HL-60 (cell line): ENCODE measurements around the gene TSPEAR.

Experiments
- DNase-seq, 2 experiments: peaks; one replicate each; pipeline ENCODE4 v3.0.0-alpha.2; 2010 to 2020; ENCODE audit warnings: low read depth in 1 of 2, low spot score in 1 of 2
- H3K27ac ChIP-seq: fragments of 250-450 bp; sonication (Bioruptor Pico); replicated peaks from 2 replicates; pipeline ENCODE4 v1.5.1; 2020; ENCODE audit warnings: mild to moderate bottlenecking, moderate library complexity
- H3K27me3 ChIP-seq: fragments of 250-450 bp; sonication (Bioruptor Pico); 2 replicates; pipeline ENCODE4 v1.5.1; 2021; ENCODE audit warnings: mild to moderate bottlenecking, moderate library complexity; ENCODE audit not compliant: insufficient read depth, poor library complexity, severe bottlenecking
- H3K4me3 ChIP-seq: replicated peaks from 2 replicates; pipeline ENCODE4 v1.5.1; 2011; ENCODE audit warnings: mild to moderate bottlenecking, control low read depth, low read length; ENCODE audit not compliant: insufficient read depth
- GABPA ChIP-seq: IDR thresholded peaks from 2 replicates; pipeline ENCODE4 v1.6.1; 2012; ENCODE audit warnings: low read depth
- POLR2AphosphoS5 ChIP-seq: IDR thresholded peaks from 2 replicates; pipeline ENCODE4 v1.6.1; 2012; ENCODE audit warnings: low read depth
- SPI1 ChIP-seq: IDR thresholded peaks from 2 replicates; pipeline ENCODE4 v1.6.1; 2012; ENCODE audit warnings: low read depth, mild to moderate bottlenecking, borderline replicate concordance
- TF ChIP-seq, protein P1 (sequence below): IDR thresholded peaks from one replicate; pipeline ENCODE4 v1.5.1; 2011; ENCODE audit warnings: low read length, control low read depth, inconsistent platforms; ENCODE audit not compliant: insufficient read depth
- TF ChIP-seq, protein P2 (sequence below): IDR thresholded peaks from 2 replicates; pipeline ENCODE4 v1.6.1; 2012; ENCODE audit warnings: low read depth; ENCODE audit not compliant: insufficient replicate concordance

Gene TSPEAR

DNA sequence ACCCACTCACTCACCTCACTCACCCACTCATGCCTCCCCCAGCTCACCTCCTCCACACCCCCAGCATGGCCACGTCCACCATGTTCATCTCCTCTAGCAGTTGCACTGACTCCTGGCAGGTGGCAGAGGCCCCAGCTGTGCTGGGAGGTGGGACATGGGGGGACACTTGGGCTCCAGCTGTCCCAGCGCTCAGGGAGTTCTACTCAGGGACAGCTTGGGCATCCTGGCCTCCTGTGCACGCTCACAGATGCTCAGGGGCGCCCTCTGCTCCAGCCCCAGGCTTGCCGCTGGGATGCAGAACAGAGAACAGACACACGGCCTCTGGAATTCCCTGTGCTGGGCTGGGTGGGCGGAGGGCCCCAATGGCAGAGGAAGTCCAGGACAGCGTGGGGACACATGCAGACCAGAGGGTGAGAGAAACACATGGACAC lies 94.3 kb downstream of the TSPEAR start:
- Histone ChIP-seq H3K27ac (no peak overlapping the region), H3K4me3 (no peak overlapping the region), H3K27me3 (no peaks in the 10 kb centered on the region)
- TF ChIP-seq, protein P1, sequence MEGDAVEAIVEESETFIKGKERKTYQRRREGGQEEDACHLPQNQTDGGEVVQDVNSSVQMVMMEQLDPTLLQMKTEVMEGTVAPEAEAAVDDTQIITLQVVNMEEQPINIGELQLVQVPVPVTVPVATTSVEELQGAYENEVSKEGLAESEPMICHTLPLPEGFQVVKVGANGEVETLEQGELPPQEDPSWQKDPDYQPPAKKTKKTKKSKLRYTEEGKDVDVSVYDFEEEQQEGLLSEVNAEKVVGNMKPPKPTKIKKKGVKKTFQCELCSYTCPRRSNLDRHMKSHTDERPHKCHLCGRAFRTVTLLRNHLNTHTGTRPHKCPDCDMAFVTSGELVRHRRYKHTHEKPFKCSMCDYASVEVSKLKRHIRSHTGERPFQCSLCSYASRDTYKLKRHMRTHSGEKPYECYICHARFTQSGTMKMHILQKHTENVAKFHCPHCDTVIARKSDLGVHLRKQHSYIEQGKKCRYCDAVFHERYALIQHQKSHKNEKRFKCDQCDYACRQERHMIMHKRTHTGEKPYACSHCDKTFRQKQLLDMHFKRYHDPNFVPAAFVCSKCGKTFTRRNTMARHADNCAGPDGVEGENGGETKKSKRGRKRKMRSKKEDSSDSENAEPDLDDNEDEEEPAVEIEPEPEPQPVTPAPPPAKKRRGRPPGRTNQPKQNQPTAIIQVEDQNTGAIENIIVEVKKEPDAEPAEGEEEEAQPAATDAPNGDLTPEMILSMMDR: no peak
- TF ChIP-seq GABPA: no peak
- no peak for TF ChIP-seq SPI1
- DNase-seq: no peak

DNA sequence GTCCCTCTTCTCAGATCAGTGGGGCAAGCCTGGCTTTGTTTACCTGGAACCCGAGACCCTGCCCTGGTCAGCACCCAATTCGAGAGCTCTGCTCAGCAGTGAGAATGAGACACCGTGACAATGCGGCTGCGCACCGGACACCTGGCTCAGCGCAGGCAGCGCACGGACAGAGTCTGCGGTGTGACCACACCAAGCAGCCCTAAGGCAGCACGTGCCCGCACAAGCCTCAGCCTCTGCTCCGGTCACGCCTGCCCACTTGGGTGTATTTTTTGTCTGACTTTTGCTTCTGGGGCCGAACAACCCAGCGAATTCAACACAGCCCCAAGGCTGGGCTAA lies 94.8 kb downstream of the TSPEAR start:
- Histone ChIP-seq H3K27ac (no peak overlapping the region), H3K27me3 (no peaks in the 10 kb centered on the region), H3K4me3 (no peak overlapping the region)
- no peak for DNase-seq
- TF ChIP-seq, protein P2, sequence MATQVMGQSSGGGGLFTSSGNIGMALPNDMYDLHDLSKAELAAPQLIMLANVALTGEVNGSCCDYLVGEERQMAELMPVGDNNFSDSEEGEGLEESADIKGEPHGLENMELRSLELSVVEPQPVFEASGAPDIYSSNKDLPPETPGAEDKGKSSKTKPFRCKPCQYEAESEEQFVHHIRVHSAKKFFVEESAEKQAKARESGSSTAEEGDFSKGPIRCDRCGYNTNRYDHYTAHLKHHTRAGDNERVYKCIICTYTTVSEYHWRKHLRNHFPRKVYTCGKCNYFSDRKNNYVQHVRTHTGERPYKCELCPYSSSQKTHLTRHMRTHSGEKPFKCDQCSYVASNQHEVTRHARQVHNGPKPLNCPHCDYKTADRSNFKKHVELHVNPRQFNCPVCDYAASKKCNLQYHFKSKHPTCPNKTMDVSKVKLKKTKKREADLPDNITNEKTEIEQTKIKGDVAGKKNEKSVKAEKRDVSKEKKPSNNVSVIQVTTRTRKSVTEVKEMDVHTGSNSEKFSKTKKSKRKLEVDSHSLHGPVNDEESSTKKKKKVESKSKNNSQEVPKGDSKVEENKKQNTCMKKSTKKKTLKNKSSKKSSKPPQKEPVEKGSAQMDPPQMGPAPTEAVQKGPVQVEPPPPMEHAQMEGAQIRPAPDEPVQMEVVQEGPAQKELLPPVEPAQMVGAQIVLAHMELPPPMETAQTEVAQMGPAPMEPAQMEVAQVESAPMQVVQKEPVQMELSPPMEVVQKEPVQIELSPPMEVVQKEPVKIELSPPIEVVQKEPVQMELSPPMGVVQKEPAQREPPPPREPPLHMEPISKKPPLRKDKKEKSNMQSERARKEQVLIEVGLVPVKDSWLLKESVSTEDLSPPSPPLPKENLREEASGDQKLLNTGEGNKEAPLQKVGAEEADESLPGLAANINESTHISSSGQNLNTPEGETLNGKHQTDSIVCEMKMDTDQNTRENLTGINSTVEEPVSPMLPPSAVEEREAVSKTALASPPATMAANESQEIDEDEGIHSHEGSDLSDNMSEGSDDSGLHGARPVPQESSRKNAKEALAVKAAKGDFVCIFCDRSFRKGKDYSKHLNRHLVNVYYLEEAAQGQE: no peak
- TF ChIP-seq GABPA: no peak
- no peak for TF ChIP-seq POLR2AphosphoS5
- TF ChIP-seq SPI1: no peak
- TF ChIP-seq, protein P1: no peak

- no peak for DNase-seq
- Histone ChIP-seq H3K27me3 (no peaks in the 10 kb centered on the region), H3K27ac (no peak overlapping the region), H3K4me3 (no peak overlapping the region)
- TF ChIP-seq, protein P2: no peak
- TF ChIP-seq, protein P1: no peak
- TF ChIP-seq SPI1 (no peak), GABPA (no peak)
Measured at GRCh38 chr21:44615911-44616590, 95.3 kb downstream of the TSPEAR start.

- H3K4me3 ChIP-seq: no peak overlapping the region
- DNase-seq: no peak
- TF ChIP-seq, protein P2: no peak
- TF ChIP-seq POLR2AphosphoS5 (no peak), GABPA (no peak), SPI1 (no peak)
- TF ChIP-seq, protein P1: no peak
Measured at GRCh38 chr21:44615466-44615865, 95.9 kb downstream of the TSPEAR start.

More at GRCh38 chr21:44615466-44615865, 95.9 kb downstream of the TSPEAR start:
- Histone ChIP-seq H3K27ac (no peak overlapping the region), H3K27me3 (no peaks in the 10 kb centered on the region)
